GM12874 (cell line): ENCODE results near the gene PDP2.

ENCODE experiments used
- CTCF ChIP-seq: IDR thresholded peaks from 2 replicates; pipeline ENCODE4 v1.5.1; 2011; ENCODE audit warnings: low read depth, mild to moderate bottlenecking, control low read depth, low read length, moderate library complexity; ENCODE audit not compliant: insufficient read depth

Gene PDP2

GRCh38 chr16:66918803-66919568 lies 38.7 kb downstream of the PDP2 start, which contains the start of gene CDH16:
Gene CDH16, minus strand, starts transcription at chr16:66918885. Its CDS starts 820 bp downstream, at chr16:66918065.
- no peak for TF ChIP-seq CTCF

- no peak for TF ChIP-seq CTCF
Measured at GRCh38 chr16:66919569-66920298, 39.4 kb downstream of the PDP2 start.

GRCh38 chr16:66920299-66920590 lies 39.9 kb downstream of the PDP2 start:
- TF ChIP-seq CTCF = no peak

- TF ChIP-seq CTCF = no peak
Measured at GRCh38 chr16:66920924-66921680, 40.8 kb downstream of the PDP2 start.

GRCh38 chr16:66921729-66922450 lies 41.6 kb downstream of the PDP2 start:
- TF ChIP-seq CTCF = no peak

DNA sequence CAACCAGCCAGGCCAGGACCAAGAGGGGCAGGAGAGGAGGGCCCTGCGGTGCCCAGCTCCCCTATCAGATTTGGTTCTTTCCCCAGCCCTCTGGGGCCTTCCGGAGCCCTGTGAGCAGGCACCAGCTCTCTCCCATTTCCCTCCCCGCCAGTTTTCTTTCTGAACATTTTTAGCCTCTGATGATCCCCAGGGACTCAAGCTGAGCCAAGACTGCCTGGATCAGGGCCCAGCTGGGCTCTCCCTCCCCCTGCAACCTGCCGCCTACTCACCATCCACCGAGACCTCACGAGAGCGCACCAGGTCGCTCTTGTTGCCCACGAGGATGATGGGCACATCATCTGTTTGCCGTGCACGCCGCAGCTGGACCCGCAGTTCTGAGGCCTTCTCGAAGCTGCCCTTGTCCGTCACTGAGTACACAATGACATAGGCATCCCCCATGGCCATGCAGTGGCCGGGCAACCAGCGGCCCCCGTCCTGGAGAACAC lies 43.0 kb downstream of the PDP2 start:
- TF ChIP-seq CTCF = no peak
